H1 (cell line): Measurements from ENCODE around the gene SHC3. TPM values are rescaled to one million over a fixed set of nuclear protein-coding genes. Genes with fewer than 3 reads are reported as not detected.

Experiments
- CTCF ChIA-PET: fragments of 300-600 bp; sonication (Branson Sonifier 250); formaldehyde crosslinking; loops from one replicate; lab custom pipeline; 2021; ENCODE audit not compliant: partially characterized antibody; lab: Charles Lee
- POLR2A ChIA-PET: fragments of 300-600 bp; sonication (Branson Sonifier 250); formaldehyde crosslinking; loops from one replicate; lab custom pipeline; 2021; ENCODE audit warnings: inconsistent platforms; ENCODE audit not compliant: partially characterized antibody; lab: Charles Lee
- DNase-seq, 2 experiments: peaks; one replicate each; pipeline versions ENCODE4 v3.0.0 to v3.0.0-alpha.2; 2010 to 2022; ENCODE audit warnings: low spot score in 2 of 2, low read depth in 1 of 2, mixed read lengths in 1 of 2
- FAIRE-seq: peaks from 2 replicates; lab custom pipeline; 2011; peaks lifted over from hg19 to GRCh38; lab: Jason Lieb, UNC
- H2AFZ ChIP-seq: 2 replicates; pipeline ENCODE4 v1.8.1; 2012; ENCODE audit warnings: low read length, inconsistent platforms
- H2AK5ac ChIP-seq: 2 replicates; pipeline ENCODE4 v1.6.1; 2013; ENCODE audit warnings: low read depth, low read length
- H2BK120ac ChIP-seq: replicated peaks from 2 replicates; pipeline ENCODE3; 2013; ENCODE audit warnings: low read depth, low read length, inconsistent platforms
- H2BK12ac ChIP-seq: 2 replicates; pipeline ENCODE4 v1.6.1; 2013; ENCODE audit warnings: low read depth, low read length
- H2BK15ac ChIP-seq: 2 replicates; pipeline ENCODE4 v1.6.1; 2013; ENCODE audit warnings: low read length
- H2BK20ac ChIP-seq: 2 replicates; pipeline ENCODE4 v1.6.1; 2013; ENCODE audit warnings: low read length
- H2BK5ac ChIP-seq: 2 replicates; pipeline ENCODE4 v1.6.1; 2013; ENCODE audit warnings: low read depth, low read length
- H3K14ac ChIP-seq: 2 replicates; pipeline ENCODE4 v1.6.1; 2013; ENCODE audit warnings: inconsistent platforms; ENCODE audit not compliant: insufficient read length
- H3K18ac ChIP-seq: 2 replicates; pipeline ENCODE4 v1.6.1; 2013; ENCODE audit warnings: low read length; ENCODE audit errors: extremely low read depth
- H3K23ac ChIP-seq: 2 replicates; pipeline ENCODE4 v1.6.1; 2013; ENCODE audit warnings: inconsistent platforms; ENCODE audit not compliant: insufficient read length
- H3K23me2 ChIP-seq: 2 replicates; pipeline ENCODE4 v1.6.1; 2013; ENCODE audit warnings: low read depth, low read length
- H3K27ac ChIP-seq: 2 replicates; pipeline ENCODE4 v1.6.1; 2011; ENCODE audit warnings: low read depth, low read length, inconsistent platforms
- H3K27me3 ChIP-seq, 4 experiments: replicated peaks in 1 of 4; 1 replicate in 1 of 4; 2 replicates in 3 of 4; pipeline versions ENCODE4 v1.6.1 to v1.8.1; 2011 to 2013; ENCODE audit warnings: low read length in 3 of 4, mild to moderate bottlenecking in 3 of 4, inconsistent platforms in 2 of 4, mixed read lengths in 2 of 4, moderate library complexity in 1 of 4; ENCODE audit not compliant: control insufficient read depth in 3 of 4, insufficient read depth in 3 of 4; ENCODE audit errors: extremely low read depth in 1 of 4
- H3K36me3 ChIP-seq, 4 experiments: 2 replicates each; pipeline versions ENCODE4 v1.6.1 to v1.8.1; 2011 to 2013; ENCODE audit warnings: mild to moderate bottlenecking in 4 of 4, low read length in 3 of 4, moderate library complexity in 2 of 4, control low read depth in 1 of 4, inconsistent platforms in 1 of 4; ENCODE audit not compliant: insufficient read depth in 4 of 4, control insufficient read depth in 2 of 4
- H3K4ac ChIP-seq: replicated peaks from 2 replicates; pipeline ENCODE3; 2013; ENCODE audit warnings: low read length, low read depth, mixed read lengths, inconsistent platforms; ENCODE audit not compliant: insufficient read length
- H3K4me1 ChIP-seq, 4 experiments: replicated peaks in 1 of 4; 1 replicate in 1 of 4; 2 replicates in 3 of 4; pipeline versions ENCODE4 v1.6.1 to v1.8.1; 2011 to 2013; ENCODE audit warnings: low read length in 3 of 4, inconsistent platforms in 2 of 4, mixed read lengths in 1 of 4; ENCODE audit not compliant: insufficient read depth in 4 of 4, control insufficient read depth in 3 of 4
- H3K4me2 ChIP-seq, 2 experiments: 2 replicates each; pipeline versions ENCODE4 v1.6.1 to v1.8.1; 2011 to 2013; ENCODE audit warnings: low read depth in 2 of 2, low read length in 2 of 2, control low read depth in 1 of 2, inconsistent platforms in 1 of 2, mild to moderate bottlenecking in 1 of 2; ENCODE audit not compliant: insufficient read depth in 1 of 2
- H3K4me3 ChIP-seq, 4 experiments: fragments of 200-600, 300-600 bp in 1 of 4; sonication (generic), shearing (Covaris generic), sonication (Bioruptor Twin) in 1 of 4; 2 replicates each; pipeline versions ENCODE4 v1.5.1 to v1.8.1; 2011 to 2016; ENCODE audit warnings: low read length in 4 of 4, low read depth in 3 of 4, control low read depth in 2 of 4, inconsistent platforms in 2 of 4, mild to moderate bottlenecking in 2 of 4, mixed read lengths in 1 of 4, moderate library complexity in 1 of 4; ENCODE audit not compliant: insufficient read depth in 2 of 4; ENCODE audit errors: extremely low read depth in 1 of 4
- H3K56ac ChIP-seq: replicated peaks from 2 replicates; pipeline ENCODE3; 2013; ENCODE audit warnings: low read depth, mild to moderate bottlenecking, mixed read lengths, low read length, inconsistent platforms; ENCODE audit not compliant: insufficient read length
- H3K79me1 ChIP-seq: 2 replicates; pipeline ENCODE4 v1.6.1; 2013; ENCODE audit warnings: low read depth, low read length, control low read depth
- H3K79me2 ChIP-seq, 2 experiments: 2 replicates each; pipeline versions ENCODE4 v1.6.1 to v1.8.1; 2012 to 2013; ENCODE audit warnings: low read length in 2 of 2, mild to moderate bottlenecking in 2 of 2, inconsistent platforms in 1 of 2; ENCODE audit not compliant: insufficient read depth in 2 of 2, control insufficient read depth in 1 of 2
- H3K9ac ChIP-seq, 4 experiments: replicated peaks in 1 of 4; 1 replicate in 1 of 4; 2 replicates in 3 of 4; pipeline versions ENCODE4 v1.6.1 to v1.8.1; 2011 to 2013; ENCODE audit warnings: low read depth in 3 of 4, low read length in 3 of 4, control low read depth in 2 of 4, mild to moderate bottlenecking in 2 of 4, moderate library complexity in 2 of 4, inconsistent platforms in 1 of 4; ENCODE audit errors: extremely low read depth in 1 of 4
- H3K9me3 ChIP-seq, 2 experiments: 2 replicates each; pipeline versions ENCODE4 v1.6.1 to v1.8.1; 2012 to 2013; ENCODE audit warnings: mild to moderate bottlenecking in 2 of 2, moderate library complexity in 2 of 2, control low read depth in 1 of 2, inconsistent platforms in 1 of 2, low read depth in 1 of 2, low read length in 1 of 2, mixed read lengths in 1 of 2; ENCODE audit not compliant: insufficient read depth in 2 of 2
- H4K20me1 ChIP-seq, 2 experiments: replicated peaks in 1 of 2; 2 replicates each; pipeline versions ENCODE3 to v1.8.1; 2011 to 2013; ENCODE audit warnings: inconsistent platforms in 2 of 2, low read length in 2 of 2, mild to moderate bottlenecking in 1 of 2; ENCODE audit not compliant: insufficient read depth in 2 of 2, control insufficient read depth in 1 of 2
- H4K5ac ChIP-seq: 2 replicates; pipeline ENCODE4 v1.6.1; 2013; ENCODE audit warnings: low read length, low read depth, mixed read lengths, inconsistent platforms; ENCODE audit not compliant: insufficient read length
- H4K8ac ChIP-seq: 2 replicates; pipeline ENCODE4 v1.8.0; 2013; ENCODE audit warnings: mild to moderate bottlenecking, moderate library complexity, low read length, inconsistent platforms; ENCODE audit not compliant: insufficient read depth; ENCODE audit errors: extremely low read depth
- H4K91ac ChIP-seq: replicated peaks from 2 replicates; pipeline ENCODE3; 2013; ENCODE audit warnings: low read length, mixed read lengths, inconsistent platforms; ENCODE audit not compliant: insufficient read length
- WGBS, 2 experiments: shearing (Covaris generic) in 1 of 2; methylation state at CpG; one replicate each; pipeline versions ENCODE4 v1.1.6 to v1.1.7; 2013 to 2015; ENCODE audit warnings: low lambda C conversion rate in 2 of 2, mixed read lengths in 2 of 2, inconsistent platforms in 1 of 2, low coverage in 1 of 2, missing lambda C conversion rate in 1 of 2; ENCODE audit not compliant: insufficient replicate concordance in 2 of 2, insufficient coverage in 1 of 2, insufficient read length in 1 of 2; ENCODE audit errors: extremely low coverage in 1 of 2, missing lambda C conversion rate in 1 of 2; 5-methylcytosine and 5-hydroxymethylcytosine counted together
- polyA plus RNA-seq, 7 experiments: library from polyadenylated mRNA; depleted of rRNA in 3 of 7; stranded (reverse) in 5 of 7; unstranded in 2 of 7; fragments of >200 nt in 5 of 7; fragments of 200-250 nt in 2 of 7; gene quantifications; 1 replicate in 5 of 7; 2 replicates in 1 of 7; 4 replicates in 1 of 7; pipeline versions ENCODE4 v1.2.1 to v1.2.3, GENCODE V29; 2011 to 2013; ENCODE audit warnings: missing spikeins in 2 of 7, mixed read lengths in 2 of 7
- total RNA-seq: library from RNA; stranded (reverse); fragmentation: NEBNext Ultra II Directional; extraction: Animal tissue kit (Norgen Biotek cat#: 25700); gene quantifications from 2 replicates; pipeline ENCODE4 v1.2.1, GENCODE V29; 2021

SHC3 gene
- total and polyA plus RNA-seq, 2 of the 8 experiments (the other 6 are each of a cell fraction or from before 2014, with no cell fraction given): 1.4 to 7.1 TPM

DNA sequence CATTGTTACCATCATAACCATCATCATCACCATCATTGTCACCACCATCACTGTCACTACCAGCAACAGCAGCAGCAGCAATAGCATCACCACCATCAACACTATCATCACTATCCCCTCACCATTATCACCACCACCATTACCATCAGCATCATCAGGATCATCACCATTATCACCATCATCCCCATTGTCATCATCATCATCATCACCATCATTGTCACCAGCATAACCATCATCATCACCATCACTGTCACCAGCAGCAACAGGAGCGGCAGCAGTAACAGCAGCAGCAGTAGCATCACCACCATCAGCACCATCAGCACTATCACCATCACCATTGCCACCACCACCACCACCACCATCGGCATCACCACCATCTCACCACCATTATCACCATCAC is 139.0 kb downstream of the SHC3 start:
- Histone ChIP-seq H4K20me1 (peaks cover 0 to 8% of the 10 kb centered on the region in 2 experiments), H3K9me3 (no peaks in the 10 kb centered on the region), H3K14ac (peak overlapping the region; percentile 90), H2BK12ac (no peak overlapping the region; the same call in 1 of the 2 replicates), H4K8ac (no peak overlapping the region), H3K36me3 (no peaks in the 10 kb centered on the region; a peak in 1 of 8 replicates), H3K23me2 (peaks cover 7% of the 10 kb centered on the region; the same call in 1 of the 2 replicates), H3K79me1 (no peaks in the 10 kb centered on the region), H4K91ac (no peak overlapping the region), H3K23ac (no peak overlapping the region), H3K27me3 (no peaks in the 10 kb centered on the region), H2BK15ac (no peak overlapping the region), H3K79me2 (no peaks in the 10 kb centered on the region), H2BK20ac (no peak overlapping the region), H3K18ac (no peak overlapping the region), H4K5ac (no peak overlapping the region), H3K4me1 (no peaks in the 10 kb centered on the region), H2BK5ac (peak overlapping the region; percentile 54; the same call in 1 of the 2 replicates), H2AFZ (no peak overlapping the region), H2AK5ac (peak overlapping the region; percentile 15; the same call in 1 of the 2 replicates), H3K9ac (no peak overlapping the region), H3K27ac (no peak overlapping the region), H3K56ac (peak overlapping the region; percentile 98), H3K4ac (peak overlapping the region; percentile 75), H3K4me2 (no peak overlapping the region), H3K4me3 (no peak overlapping the region), H2BK120ac (no peak overlapping the region)
- CTCF ChIA-PET: no interaction called here
- FAIRE-seq: no peak
- no peak for DNase-seq
- 85% methylated on average over 2 of the region's 2 CpGs; no CpG with 5 or more reads in 1 of the 2 experiments for WGBS, 2 experiments
- POLR2A ChIA-PET: no interaction called here
